ENCODE measurements around the gene C3orf33. TPM values are rescaled to one million over a fixed set of nuclear protein-coding genes. Genes with fewer than 3 reads are reported as not detected.
A peak's percentile ranks its signal among the peaks of the same experiment; 100 is the strongest.
"Not testable (repeated sequence)": the region's sequence is repeated elsewhere in the genome, so short reads cannot be mapped to it uniquely, and the experiment has no call there.

Gene C3orf33
- polyA plus RNA-seq, 1 donor = 12.5 TPM

- H3K27me3 ChIP-seq (ENCODE audit: control insufficient read depth, insufficient read depth, low read length) = no peaks in the 10 kb centered on the region
- no peak overlapping the region for H3K27ac ChIP-seq (ENCODE audit: low read length)
- DNase-seq = no peak
- no peaks in the 10 kb centered on the region for H3K9me3 ChIP-seq (ENCODE audit: control insufficient read depth, low read depth, low read length)
- H3K36me3 ChIP-seq (ENCODE audit: control insufficient read depth, insufficient read depth, low read length) = peaks cover 10% of the 10 kb centered on the region
- WGBS (ENCODE audit: insufficient coverage, low lambda C conversion rate) = no CpG with 5 or more reads among the region's 9 CpGs
- no peaks in the 10 kb centered on the region for H3K4me1 ChIP-seq (ENCODE audit: control insufficient read depth, insufficient read depth, low read length)
- no peak overlapping the region for H3K4me3 ChIP-seq (ENCODE audit: low read length)
Observed at GRCh38 chr3:155835341-155836071, 29.4 kb upstream of the C3orf33 start.

DNA sequence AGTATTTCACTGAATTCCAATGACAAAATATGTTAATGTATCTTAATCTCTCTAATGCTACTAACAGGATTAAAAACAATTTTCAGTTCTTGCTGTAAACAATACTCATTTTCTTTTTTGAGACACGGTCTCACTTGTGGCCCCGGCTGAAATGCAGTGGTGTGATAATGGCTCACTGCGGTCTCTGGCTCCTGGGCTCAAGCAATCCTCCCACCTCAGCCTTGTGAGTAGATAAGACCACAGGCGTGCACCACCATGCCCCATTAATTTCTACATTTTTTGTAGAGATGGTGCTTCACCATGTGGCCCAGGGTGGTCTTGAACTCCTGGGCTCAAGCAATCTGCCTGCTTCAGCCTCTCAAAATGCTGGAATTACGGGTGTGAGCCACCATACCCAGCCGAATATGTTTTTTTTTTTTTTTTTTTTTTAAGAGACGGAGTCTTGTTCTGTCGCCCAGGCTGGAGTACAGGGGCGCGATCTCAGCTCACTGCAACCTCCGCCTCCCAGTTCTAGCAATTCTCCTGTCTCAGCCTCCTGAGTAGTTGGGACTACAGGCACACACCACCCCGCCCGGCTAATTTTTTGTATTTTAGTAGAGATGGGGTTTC is 22.5 kb upstream of the C3orf33 start:
- not testable (repeated sequence) for H3K9me3 ChIP-seq (ENCODE audit: control insufficient read depth, low read depth, low read length); H3K4me1 ChIP-seq (ENCODE audit: control insufficient read depth, insufficient read depth, low read length); DNase-seq; H3K4me3 ChIP-seq (ENCODE audit: low read length); H3K27ac ChIP-seq (ENCODE audit: low read length); H3K27me3 ChIP-seq (ENCODE audit: control insufficient read depth, insufficient read depth, low read length)
- peaks cover 23% of the 10 kb centered on the region for H3K36me3 ChIP-seq (ENCODE audit: control insufficient read depth, insufficient read depth, low read length)
- WGBS (ENCODE audit: insufficient coverage, low lambda C conversion rate) = no CpG with 5 or more reads among the region's 13 CpGs

GRCh38 chr3:155815030-155815545 is 9.0 kb upstream of the C3orf33 start:
- H3K4me1 ChIP-seq (ENCODE audit: control insufficient read depth, insufficient read depth, low read length) = no peaks in the 10 kb centered on the region
- H3K27me3 ChIP-seq (ENCODE audit: control insufficient read depth, insufficient read depth, low read length) = no peaks in the 10 kb centered on the region
- DNase-seq = no peak
- no peak overlapping the region for H3K4me3 ChIP-seq (ENCODE audit: low read length)
- H3K36me3 ChIP-seq (ENCODE audit: control insufficient read depth, insufficient read depth, low read length) = no peaks in the 10 kb centered on the region
- no peak overlapping the region for H3K27ac ChIP-seq (ENCODE audit: low read length)
- H3K9me3 ChIP-seq (ENCODE audit: control insufficient read depth, low read depth, low read length) = no peaks in the 10 kb centered on the region

GRCh38 chr3:155813224-155813623 is 7.1 kb upstream of the C3orf33 start:
- DNase-seq; H3K36me3 ChIP-seq (ENCODE audit: control insufficient read depth, insufficient read depth, low read length); H3K27ac ChIP-seq (ENCODE audit: low read length); H3K27me3 ChIP-seq (ENCODE audit: control insufficient read depth, insufficient read depth, low read length); H3K4me1 ChIP-seq (ENCODE audit: control insufficient read depth, insufficient read depth, low read length); H3K4me3 ChIP-seq (ENCODE audit: low read length); H3K9me3 ChIP-seq (ENCODE audit: control insufficient read depth, low read depth, low read length): not testable (repeated sequence)

DNA sequence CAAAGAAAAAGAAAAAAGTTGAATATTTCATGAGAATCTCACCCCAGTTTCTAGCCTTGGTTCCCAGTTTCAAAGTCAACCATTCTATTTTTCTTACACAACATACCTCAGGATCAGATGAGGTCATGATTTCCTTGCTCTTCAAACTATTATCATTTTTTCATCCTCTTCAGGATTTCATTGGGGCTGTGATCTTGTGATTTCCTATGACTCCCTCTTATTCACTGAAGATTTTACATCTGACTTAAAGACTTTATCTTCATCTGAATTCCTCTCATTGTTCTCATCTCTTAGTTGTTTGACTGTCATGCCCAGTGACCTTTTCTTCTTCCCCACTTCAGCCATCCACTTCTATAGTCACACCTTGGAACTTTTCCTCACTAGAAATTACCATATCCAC is 3.1 kb upstream of the C3orf33 start:
- no peak for DNase-seq
- Histone ChIP-seq H3K36me3 (ENCODE audit: control insufficient read depth, insufficient read depth, low read length) (no peaks in the 10 kb centered on the region), H3K9me3 (ENCODE audit: control insufficient read depth, low read depth, low read length) (no peaks in the 10 kb centered on the region), H3K27ac (ENCODE audit: low read length) (no peak overlapping the region), H3K4me3 (ENCODE audit: low read length) (no peak overlapping the region), H3K4me1 (ENCODE audit: control insufficient read depth, insufficient read depth, low read length) (peaks cover 8% of the 10 kb centered on the region), H3K27me3 (ENCODE audit: control insufficient read depth, insufficient read depth, low read length) (no peaks in the 10 kb centered on the region)

DNA sequence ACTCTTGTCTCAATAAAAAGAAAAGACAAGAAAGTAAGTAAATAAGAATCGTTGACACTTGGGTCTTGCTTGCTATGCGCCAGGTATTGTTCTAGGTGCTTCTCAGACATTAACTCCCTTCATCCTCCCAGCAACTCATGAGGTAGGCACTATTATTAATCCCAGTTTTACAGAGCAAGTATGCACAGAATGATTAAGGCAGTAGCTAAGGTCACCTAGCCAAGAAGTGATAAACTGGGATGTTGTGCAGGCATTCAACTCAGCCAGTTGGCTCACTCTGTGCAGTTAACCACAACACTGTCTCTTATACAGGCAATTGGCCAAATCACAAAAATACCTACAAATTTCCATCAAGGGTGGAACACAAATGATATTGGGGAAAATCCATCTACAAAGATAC is 1.7 kb upstream of the C3orf33 start:
- H3K27ac ChIP-seq (ENCODE audit: low read length) = no peak overlapping the region
- H3K4me3 ChIP-seq (ENCODE audit: low read length) = no peak overlapping the region
- DNase-seq = no peak
- no peaks in the 10 kb centered on the region for H3K36me3 ChIP-seq (ENCODE audit: control insufficient read depth, insufficient read depth, low read length)
- WGBS (ENCODE audit: insufficient coverage, low lambda C conversion rate) = no CpG with 5 or more reads among the region's 2 CpGs
- no peaks in the 10 kb centered on the region for H3K9me3 ChIP-seq (ENCODE audit: control insufficient read depth, low read depth, low read length)
- H3K4me1 ChIP-seq (ENCODE audit: control insufficient read depth, insufficient read depth, low read length) = peaks cover 11% of the 10 kb centered on the region
- H3K27me3 ChIP-seq (ENCODE audit: control insufficient read depth, insufficient read depth, low read length) = no peaks in the 10 kb centered on the region

GRCh38 chr3:155805204-155805801 is 775 bp downstream of the C3orf33 start:
- WGBS (ENCODE audit: insufficient coverage, low lambda C conversion rate) = 60% methylated on average over 1 of the region's 15 CpGs
- DNase-seq = no peak
- Histone ChIP-seq H3K36me3 (ENCODE audit: control insufficient read depth, insufficient read depth, low read length) (no peaks in the 10 kb centered on the region), H3K4me3 (ENCODE audit: low read length) (peak overlapping the region; percentile 82), H3K27me3 (ENCODE audit: control insufficient read depth, insufficient read depth, low read length) (no peaks in the 10 kb centered on the region), H3K9me3 (ENCODE audit: control insufficient read depth, low read depth, low read length) (no peaks in the 10 kb centered on the region), H3K27ac (ENCODE audit: low read length) (peak overlapping the region; percentile 66), H3K4me1 (ENCODE audit: control insufficient read depth, insufficient read depth, low read length) (peaks cover 11% of the 10 kb centered on the region)

DNA sequence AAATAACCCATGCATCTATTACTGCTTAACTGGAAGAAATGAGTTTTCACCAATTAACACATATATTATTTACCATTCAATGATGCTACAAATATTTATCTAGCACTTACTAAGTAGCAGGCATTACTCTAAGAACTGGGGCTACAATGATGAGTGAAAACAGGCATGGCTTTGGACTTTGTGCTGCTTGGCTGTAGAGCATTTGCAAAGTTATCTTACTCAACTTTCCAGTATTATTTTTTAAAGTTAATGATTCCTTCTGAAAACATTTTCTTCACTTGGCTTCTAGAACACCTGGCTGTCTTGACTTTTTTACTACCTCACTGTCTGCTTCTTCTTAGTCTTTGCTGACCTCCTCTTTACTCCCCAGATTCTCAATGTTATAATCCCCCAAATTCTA is 1.8 kb downstream of the C3orf33 start:
- Histone ChIP-seq H3K27me3 (ENCODE audit: control insufficient read depth, insufficient read depth, low read length) (no peaks in the 10 kb centered on the region), H3K4me1 (ENCODE audit: control insufficient read depth, insufficient read depth, low read length) (peaks cover 11% of the 10 kb centered on the region), H3K9me3 (ENCODE audit: control insufficient read depth, low read depth, low read length) (no peaks in the 10 kb centered on the region), H3K36me3 (ENCODE audit: control insufficient read depth, insufficient read depth, low read length) (peaks cover 2% of the 10 kb centered on the region), H3K4me3 (ENCODE audit: low read length) (no peak overlapping the region), H3K27ac (ENCODE audit: low read length) (peak overlapping the region; percentile 43)
- peak; percentile 31 to 66 for DNase-seq

DNA sequence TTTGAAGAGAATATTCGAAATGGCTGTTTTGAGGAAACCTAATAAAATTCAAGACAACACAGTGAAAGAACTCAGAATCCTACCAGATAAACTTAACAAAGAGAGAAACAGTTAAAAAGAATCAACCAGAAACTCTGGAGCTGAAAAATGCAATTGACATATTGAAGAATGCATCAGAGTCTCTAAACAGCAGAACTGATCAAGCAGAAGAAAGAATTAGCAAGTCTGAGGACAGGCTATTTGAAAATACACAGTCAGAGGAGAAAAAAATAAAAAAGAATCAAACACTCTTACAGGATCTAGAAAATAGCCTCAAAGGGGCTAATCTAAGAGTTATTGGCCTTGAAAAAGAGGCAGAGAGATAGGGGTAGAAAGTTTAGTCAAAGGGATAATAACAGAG is 13.5 kb downstream of the C3orf33 start:
- peaks cover 17% of the 10 kb centered on the region for H3K36me3 ChIP-seq (ENCODE audit: control insufficient read depth, insufficient read depth, low read length)
- no peaks in the 10 kb centered on the region for H3K27me3 ChIP-seq (ENCODE audit: control insufficient read depth, insufficient read depth, low read length)
- peaks cover 3% of the 10 kb centered on the region for H3K9me3 ChIP-seq (ENCODE audit: control insufficient read depth, low read depth, low read length)
- no peak for DNase-seq
- H3K4me3 ChIP-seq (ENCODE audit: low read length) = no peak overlapping the region
- H3K4me1 ChIP-seq (ENCODE audit: control insufficient read depth, insufficient read depth, low read length) = no peaks in the 10 kb centered on the region
- H3K27ac ChIP-seq (ENCODE audit: low read length) = no peak overlapping the region
- WGBS (ENCODE audit: insufficient coverage, low lambda C conversion rate) = 100% methylated on average over 1 of the region's 1 CpG

DNA sequence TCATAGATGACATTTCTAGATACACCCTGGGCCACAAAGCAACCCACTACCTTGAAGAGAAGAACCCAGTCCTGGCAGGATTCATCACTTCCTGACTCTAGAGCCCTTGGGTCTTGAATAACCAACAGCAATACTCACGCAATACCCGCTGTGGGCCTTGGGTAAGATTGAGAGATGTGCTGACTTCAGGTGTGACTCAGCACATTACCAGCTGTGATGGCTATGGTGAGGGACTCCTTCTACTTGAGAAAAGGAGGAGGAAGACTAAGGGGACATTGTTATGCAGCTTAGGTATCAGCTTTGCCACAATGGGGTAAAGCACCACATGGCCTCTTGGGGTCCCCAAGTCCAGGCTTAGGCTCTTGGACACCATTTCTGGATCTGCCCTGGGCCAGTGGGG is 14.9 kb downstream of the C3orf33 start:
- no peak for DNase-seq
- H3K27me3 ChIP-seq (ENCODE audit: control insufficient read depth, insufficient read depth, low read length) = no peaks in the 10 kb centered on the region
- no peak overlapping the region for H3K27ac ChIP-seq (ENCODE audit: low read length)
- no peaks in the 10 kb centered on the region for H3K4me1 ChIP-seq (ENCODE audit: control insufficient read depth, insufficient read depth, low read length)
- no peak overlapping the region for H3K4me3 ChIP-seq (ENCODE audit: low read length)
- peaks cover 17% of the 10 kb centered on the region for H3K36me3 ChIP-seq (ENCODE audit: control insufficient read depth, insufficient read depth, low read length)
- H3K9me3 ChIP-seq (ENCODE audit: control insufficient read depth, low read depth, low read length) = peaks cover 3% of the 10 kb centered on the region
- no CpG with 5 or more reads among the region's 2 CpGs for WGBS (ENCODE audit: insufficient coverage, low lambda C conversion rate)
